ENCODE measurements around the gene ITPA.

Gene ITPA

GRCh38 chr20:3168079-3168828, 41.0 kb upstream of the ITPA start:
- TF ChIP-seq CTCF (IDR thresholded peaks at IDR 0.05; ENCODE audit: low read depth, low read length, missing control alignments): no peak
- in situ Hi-C loops (cut with HindIII; ENCODE audit: low sequenced_read_pairs): no loop called here
- no peak overlapping the region for H3K4me3 ChIP-seq (ENCODE audit: low read depth, low read length)
- no peak for DNase-seq (ENCODE audit: low read depth)

- no peak for TF ChIP-seq CTCF (IDR thresholded peaks at IDR 0.05; ENCODE audit: low read depth, low read length, missing control alignments)
- DNase-seq (ENCODE audit: low read depth): no peak
- H3K4me3 ChIP-seq (ENCODE audit: low read depth, low read length): no peak overlapping the region
- in situ Hi-C loops (cut with HindIII; ENCODE audit: low sequenced_read_pairs): no loop called here
These were observed 40.3 kb upstream of the ITPA start for GRCh38 chr20:3168829-3169590.

GRCh38 chr20:3171391-3172125, 37.7 kb upstream of the ITPA start:
- DNase-seq (ENCODE audit: low read depth): no peak
- TF ChIP-seq CTCF (IDR thresholded peaks at IDR 0.05; ENCODE audit: low read depth, low read length, missing control alignments): no peak
- in situ Hi-C loops (cut with HindIII; ENCODE audit: low sequenced_read_pairs): no loop called here
- H3K4me3 ChIP-seq (ENCODE audit: low read depth, low read length): no peak overlapping the region

- no peak for DNase-seq (ENCODE audit: low read depth)
- no peak for TF ChIP-seq CTCF (IDR thresholded peaks at IDR 0.05; ENCODE audit: low read depth, low read length, missing control alignments)
- peak overlapping the region; percentile 90 for H3K4me3 ChIP-seq (ENCODE audit: low read depth, low read length)
- in situ Hi-C loops (cut with HindIII; ENCODE audit: low sequenced_read_pairs): no loop called here
These were observed 37.0 kb upstream of the ITPA start for GRCh38 chr20:3172126-3172932.

- no peak for DNase-seq (ENCODE audit: low read depth)
- TF ChIP-seq CTCF (IDR thresholded peaks at IDR 0.05; ENCODE audit: low read depth, low read length, missing control alignments): no peak
- in situ Hi-C loops (cut with HindIII; ENCODE audit: low sequenced_read_pairs): no loop called here
- H3K4me3 ChIP-seq (ENCODE audit: low read depth, low read length): peak within 1 kb of the TSS; percentile 90
These were observed 36.2 kb upstream of the ITPA start, which contains the start of gene LZTS3 for GRCh38 chr20:3172933-3173609. Gene LZTS3 (minus strand): TSS chr20:3173549. CDS start chr20:3167163, 6,386 bp downstream.

All from astrocyte of the cerebellum (primary cell).